Superior temporal gyrus (tissue), 1 donor: ENCODE results near the gene IL10RB.

Experiments used
- DNase-seq: peaks from one replicate; pipeline ENCODE4 v3.0.0-alpha.2; 2016; ENCODE audit errors: extremely low spot score

The IL10RB gene

DNA sequence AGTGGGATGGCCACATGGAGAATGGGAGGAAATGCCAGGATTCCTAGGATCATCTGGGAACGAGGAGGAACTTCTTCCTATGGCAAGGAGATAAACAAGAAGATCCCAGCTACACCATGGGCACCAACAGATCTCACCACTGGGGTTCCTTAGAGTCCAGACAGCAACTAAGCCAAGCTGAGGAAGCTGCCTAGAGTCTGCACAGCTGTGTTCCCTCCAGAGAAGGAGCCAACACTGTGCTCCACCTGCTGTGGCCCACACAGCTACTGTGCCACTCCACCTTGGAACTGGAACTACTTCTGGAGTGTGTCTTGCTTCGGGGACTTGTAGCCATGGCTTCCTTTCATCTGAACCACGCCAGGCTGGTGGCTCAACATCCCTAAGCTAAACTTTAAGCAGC lies 64.6 kb downstream of the IL10RB start:
- no peak for DNase-seq

- DNase-seq, result no peak
These were observed 66.0 kb downstream of the IL10RB start for GRCh38 chr21:33332143-33332542.

- no peak for DNase-seq
These were observed 68.0 kb downstream of the IL10RB start for GRCh38 chr21:33334191-33334590.

- no peak for DNase-seq
These were observed 68.7 kb downstream of the IL10RB start for GRCh38 chr21:33334824-33335223.

GRCh38 chr21:33339135-33339534 lies 73.0 kb downstream of the IL10RB start:
- no peak for DNase-seq

DNA sequence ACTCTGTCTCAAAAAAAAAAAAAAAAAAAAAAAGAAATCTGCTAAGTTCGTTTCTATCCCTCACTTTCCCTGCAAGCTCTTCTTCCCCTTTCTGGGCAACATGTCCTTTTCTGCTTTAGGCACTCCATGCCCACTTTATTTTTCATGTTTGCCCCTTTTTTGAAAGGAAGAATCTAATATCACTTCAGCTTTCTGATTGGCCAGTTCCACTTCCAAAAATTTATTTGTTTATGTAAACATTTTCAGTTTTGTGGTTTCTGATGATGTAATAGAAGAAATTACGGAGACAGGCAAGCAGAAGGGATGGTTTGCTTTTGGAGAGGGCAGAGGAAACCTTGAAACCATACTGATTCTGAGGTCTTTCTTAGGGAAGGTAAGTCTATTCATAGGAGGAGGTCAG lies 73.8 kb downstream of the IL10RB start:
- no peak for DNase-seq

DNA sequence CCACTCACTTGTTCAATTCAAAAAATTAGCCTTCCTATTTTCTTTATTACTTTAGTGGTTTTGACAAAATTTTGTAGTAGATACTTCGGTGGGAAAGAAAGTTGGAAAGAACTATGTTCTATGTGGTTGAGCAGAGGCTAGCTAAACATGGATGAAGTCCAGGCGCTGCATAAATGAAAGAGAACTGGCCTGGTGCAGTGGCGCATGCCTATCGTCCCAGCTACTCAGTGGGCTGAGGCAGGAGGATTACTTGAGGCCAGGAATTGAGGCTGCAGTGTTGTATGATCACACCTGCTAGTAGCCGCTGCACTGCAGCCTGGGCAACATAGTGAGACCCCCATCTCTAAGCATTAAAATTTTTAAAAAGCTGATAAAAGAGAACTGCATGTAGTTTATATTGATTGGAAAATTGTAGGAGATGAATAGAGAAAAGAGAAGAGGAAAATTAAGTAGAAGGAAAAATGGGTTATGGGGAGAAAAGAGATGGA lies 79.6 kb downstream of the IL10RB start:
- no peak for DNase-seq
